Measurements from ENCODE around the gene ATP6V0B. TPM values are rescaled to one million over a fixed set of nuclear protein-coding genes. Genes with fewer than 3 reads are reported as not detected.

ATP6V0B gene
- total and polyA plus RNA-seq, 11 donors, result 71.4 to 235 (median 93.2) TPM

DNA sequence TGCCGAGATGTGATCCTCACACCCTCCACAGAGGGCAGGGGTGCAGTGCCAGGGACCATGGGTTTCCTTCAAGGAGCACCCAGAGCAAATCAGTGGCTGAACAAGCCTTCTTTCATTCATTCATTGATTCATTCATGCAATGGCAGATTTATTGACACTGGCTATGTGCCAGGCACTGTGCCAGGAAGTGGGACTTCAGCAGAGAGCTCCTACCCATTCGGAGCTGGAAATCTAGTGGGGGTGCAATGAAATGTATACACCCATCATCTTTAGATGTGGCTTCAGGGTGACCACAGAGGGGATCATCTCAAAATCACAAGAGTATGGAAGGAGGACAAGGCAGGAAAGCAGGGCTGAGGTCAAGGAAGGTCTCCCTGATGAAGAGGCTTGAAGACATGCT is 37.6 kb downstream of the ATP6V0B start:
- H3K36me3 ChIP-seq, result no peaks in the 10 kb centered on the region
- intact Hi-C loops (cut with DNase I), result no loop called here
- DNase-seq (no peak), ATAC-seq (no peak)
- H3K4me1 ChIP-seq, result peaks cover 0 to 20% (median 0%) of the 10 kb centered on the region in 12 donors
- TF ChIP-seq POLR2A (IDR thresholded peaks at IDR 0.05), result no peak
- TF ChIP-seq, protein P1, sequence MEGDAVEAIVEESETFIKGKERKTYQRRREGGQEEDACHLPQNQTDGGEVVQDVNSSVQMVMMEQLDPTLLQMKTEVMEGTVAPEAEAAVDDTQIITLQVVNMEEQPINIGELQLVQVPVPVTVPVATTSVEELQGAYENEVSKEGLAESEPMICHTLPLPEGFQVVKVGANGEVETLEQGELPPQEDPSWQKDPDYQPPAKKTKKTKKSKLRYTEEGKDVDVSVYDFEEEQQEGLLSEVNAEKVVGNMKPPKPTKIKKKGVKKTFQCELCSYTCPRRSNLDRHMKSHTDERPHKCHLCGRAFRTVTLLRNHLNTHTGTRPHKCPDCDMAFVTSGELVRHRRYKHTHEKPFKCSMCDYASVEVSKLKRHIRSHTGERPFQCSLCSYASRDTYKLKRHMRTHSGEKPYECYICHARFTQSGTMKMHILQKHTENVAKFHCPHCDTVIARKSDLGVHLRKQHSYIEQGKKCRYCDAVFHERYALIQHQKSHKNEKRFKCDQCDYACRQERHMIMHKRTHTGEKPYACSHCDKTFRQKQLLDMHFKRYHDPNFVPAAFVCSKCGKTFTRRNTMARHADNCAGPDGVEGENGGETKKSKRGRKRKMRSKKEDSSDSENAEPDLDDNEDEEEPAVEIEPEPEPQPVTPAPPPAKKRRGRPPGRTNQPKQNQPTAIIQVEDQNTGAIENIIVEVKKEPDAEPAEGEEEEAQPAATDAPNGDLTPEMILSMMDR (IDR thresholded peaks at IDR 0.05), result no peak
- 68 to 88% (median 79%) methylated on average over 2 of the region's 2 CpGs for WGBS, 4 donors
- no peaks in the 10 kb centered on the region for H3K9me3 ChIP-seq
- H3K4me3 ChIP-seq, result no peak overlapping the region
- no peak overlapping the region for H3K27ac ChIP-seq
- H3K27me3 ChIP-seq, result no peaks in the 10 kb centered on the region

DNA sequence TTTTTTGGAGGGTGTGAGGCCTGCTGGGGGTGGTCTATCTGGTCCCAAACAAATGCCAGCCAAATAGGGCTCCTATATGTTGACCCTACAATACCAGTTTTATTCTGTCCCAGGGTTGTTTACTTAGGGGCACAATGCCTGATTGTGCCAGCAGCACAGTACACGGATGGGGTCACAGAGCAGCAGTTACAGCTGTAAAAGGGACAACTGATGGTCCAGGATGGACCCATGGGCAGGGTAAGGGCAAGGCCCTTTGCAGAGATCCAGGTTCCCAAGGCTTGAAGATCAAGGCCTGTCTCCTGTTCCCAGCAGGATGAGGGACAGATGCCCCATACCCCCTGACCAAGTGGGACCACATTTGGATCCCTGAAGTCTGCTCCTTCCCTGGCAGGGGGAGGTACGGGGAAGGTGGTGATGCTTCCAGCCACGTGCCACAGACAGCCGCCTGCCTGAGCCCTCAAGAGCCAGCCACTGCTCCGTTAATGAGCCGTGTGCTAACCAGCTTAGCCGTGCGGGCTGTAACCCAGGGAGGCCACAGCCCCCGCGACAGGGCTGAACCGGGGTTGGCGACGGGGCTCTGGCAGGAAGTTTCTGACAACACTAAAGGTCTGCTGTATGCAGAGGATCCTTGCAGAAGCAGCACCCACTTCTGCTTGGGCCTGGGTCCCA is 38.3 kb downstream of the ATP6V0B start:
- DNase-seq, result no peak
- H3K36me3 ChIP-seq, result no peaks in the 10 kb centered on the region
- ATAC-seq, result no peak
- H3K27ac ChIP-seq, result no peak overlapping the region
- H3K27me3 ChIP-seq, result no peaks in the 10 kb centered on the region
- H3K4me1 ChIP-seq, result peaks cover 0 to 20% (median 0%) of the 10 kb centered on the region in 12 donors
- TF ChIP-seq, protein P1 (IDR thresholded peaks at IDR 0.05), result no peak
- TF ChIP-seq POLR2A (IDR thresholded peaks at IDR 0.05), result no peak
- H3K4me3 ChIP-seq, result no peak overlapping the region
- WGBS, 4 donors, result 65 to 80% (median 67%) methylated on average over 13 of the region's 13 CpGs
- H3K9me3 ChIP-seq, result no peaks in the 10 kb centered on the region
- intact Hi-C loops (cut with DNase I), result no loop called here

DNA sequence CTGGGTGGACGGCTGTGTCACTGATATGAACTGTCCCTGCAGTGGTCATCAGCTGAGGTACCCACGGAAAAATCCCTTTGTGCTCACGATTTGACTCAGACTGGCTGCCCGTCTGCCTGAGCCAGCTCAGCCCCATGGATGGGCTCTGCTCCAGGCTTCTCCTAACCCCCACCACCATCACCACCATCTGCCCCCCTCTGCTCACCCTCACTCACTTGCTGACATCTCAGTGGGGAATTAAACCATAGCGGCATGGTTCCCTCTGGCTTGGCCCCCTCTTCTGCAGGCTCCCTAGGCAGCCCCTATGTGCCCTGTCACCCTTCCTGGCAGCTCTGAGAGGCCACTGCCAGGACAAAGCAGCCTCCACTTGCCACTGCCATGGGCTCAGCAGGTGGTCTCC is 39.2 kb downstream of the ATP6V0B start:
- H3K36me3 ChIP-seq, result no peaks in the 10 kb centered on the region
- H3K27me3 ChIP-seq, result no peaks in the 10 kb centered on the region
- no peak for ATAC-seq
- no peaks in the 10 kb centered on the region for H3K9me3 ChIP-seq
- H3K4me1 ChIP-seq, result peaks cover 0 to 20% (median 0%) of the 10 kb centered on the region in 12 donors
- intact Hi-C loops (cut with DNase I), result no loop called here
- no peak for DNase-seq
- H3K4me3 ChIP-seq, result no peak overlapping the region
- H3K27ac ChIP-seq, result no peak overlapping the region
- WGBS, 4 donors, result 75 to 90% (median 85%) methylated on average over 5 of the region's 5 CpGs
- no peak for TF ChIP-seq POLR2A (IDR thresholded peaks at IDR 0.05)
- TF ChIP-seq, protein P1 (IDR thresholded peaks at IDR 0.05), result no peak

GRCh38 chr1:44014365-44015104 is 39.8 kb downstream of the ATP6V0B start:
- intact Hi-C loops (cut with DNase I), result no loop called here
- Histone ChIP-seq H3K36me3 (no peaks in the 10 kb centered on the region), H3K4me3 (no peak overlapping the region), H3K9me3 (no peaks in the 10 kb centered on the region), H3K27ac (no peak overlapping the region), H3K4me1 (peaks cover 0 to 20% (median 0%) of the 10 kb centered on the region in 12 donors), H3K27me3 (no peaks in the 10 kb centered on the region)
- WGBS, 4 donors, result 60 to 69% (median 66%) methylated on average over 8 of the region's 8 CpGs
- DNase-seq (no peak), ATAC-seq (peak in 1 of 4 donors; percentile 20)
- TF ChIP-seq, protein P1 (IDR thresholded peaks at IDR 0.05), result no peak
- TF ChIP-seq POLR2A (IDR thresholded peaks at IDR 0.05), result no peak

Measured in heart left ventricle (tissue), 16 donors.